ENCODE results near the gene CACNA1C.

GRCh38 chr12:2560356-2560755 lies 507.6 kb downstream of the CACNA1C start:
- no peak for TF ChIP-seq CTCF (conservative IDR thresholded peaks at IDR 0.05; ENCODE audit: low read depth, low read length)
- no peak for TF ChIP-seq EZH2 (IDR thresholded peaks at IDR 0.05; ENCODE audit: borderline replicate concordance, low read depth, low read length, poor library complexity, severe bottlenecking)

Data from A673 (cell line).